ENCODE results near the gene ADGRD1. TPM values are rescaled to one million over a fixed set of nuclear protein-coding genes. Genes with fewer than 3 reads are reported as not detected.

The ADGRD1 gene
- total RNA-seq, 1 donor from 2014 or later = 1.7 TPM

GRCh38 chr12:130911933-130912332 is 41.8 kb upstream of the ADGRD1 start:
- Mint-ChIP-seq H3K9me3 (ENCODE audit: unreplicated experiment) (no peaks in the 10 kb centered on the region), H3K27me3 (ENCODE audit: unreplicated experiment) (no peaks in the 10 kb centered on the region), H3K4me3 (ENCODE audit: unreplicated experiment) (no peak overlapping the region), H3K36me3 (ENCODE audit: low read depth, unreplicated experiment) (no peaks in the 10 kb centered on the region), H3K4me1 (ENCODE audit: unreplicated experiment) (no peaks in the 10 kb centered on the region), H3K27ac (ENCODE audit: unreplicated experiment) (no peak overlapping the region)
- DNase-seq (ENCODE audit: low spot score) = no peak
- TF ChIP-seq, protein P1, sequence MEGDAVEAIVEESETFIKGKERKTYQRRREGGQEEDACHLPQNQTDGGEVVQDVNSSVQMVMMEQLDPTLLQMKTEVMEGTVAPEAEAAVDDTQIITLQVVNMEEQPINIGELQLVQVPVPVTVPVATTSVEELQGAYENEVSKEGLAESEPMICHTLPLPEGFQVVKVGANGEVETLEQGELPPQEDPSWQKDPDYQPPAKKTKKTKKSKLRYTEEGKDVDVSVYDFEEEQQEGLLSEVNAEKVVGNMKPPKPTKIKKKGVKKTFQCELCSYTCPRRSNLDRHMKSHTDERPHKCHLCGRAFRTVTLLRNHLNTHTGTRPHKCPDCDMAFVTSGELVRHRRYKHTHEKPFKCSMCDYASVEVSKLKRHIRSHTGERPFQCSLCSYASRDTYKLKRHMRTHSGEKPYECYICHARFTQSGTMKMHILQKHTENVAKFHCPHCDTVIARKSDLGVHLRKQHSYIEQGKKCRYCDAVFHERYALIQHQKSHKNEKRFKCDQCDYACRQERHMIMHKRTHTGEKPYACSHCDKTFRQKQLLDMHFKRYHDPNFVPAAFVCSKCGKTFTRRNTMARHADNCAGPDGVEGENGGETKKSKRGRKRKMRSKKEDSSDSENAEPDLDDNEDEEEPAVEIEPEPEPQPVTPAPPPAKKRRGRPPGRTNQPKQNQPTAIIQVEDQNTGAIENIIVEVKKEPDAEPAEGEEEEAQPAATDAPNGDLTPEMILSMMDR (IDR thresholded peaks at IDR 0.05; ENCODE audit: unreplicated experiment) = no peak

DNA sequence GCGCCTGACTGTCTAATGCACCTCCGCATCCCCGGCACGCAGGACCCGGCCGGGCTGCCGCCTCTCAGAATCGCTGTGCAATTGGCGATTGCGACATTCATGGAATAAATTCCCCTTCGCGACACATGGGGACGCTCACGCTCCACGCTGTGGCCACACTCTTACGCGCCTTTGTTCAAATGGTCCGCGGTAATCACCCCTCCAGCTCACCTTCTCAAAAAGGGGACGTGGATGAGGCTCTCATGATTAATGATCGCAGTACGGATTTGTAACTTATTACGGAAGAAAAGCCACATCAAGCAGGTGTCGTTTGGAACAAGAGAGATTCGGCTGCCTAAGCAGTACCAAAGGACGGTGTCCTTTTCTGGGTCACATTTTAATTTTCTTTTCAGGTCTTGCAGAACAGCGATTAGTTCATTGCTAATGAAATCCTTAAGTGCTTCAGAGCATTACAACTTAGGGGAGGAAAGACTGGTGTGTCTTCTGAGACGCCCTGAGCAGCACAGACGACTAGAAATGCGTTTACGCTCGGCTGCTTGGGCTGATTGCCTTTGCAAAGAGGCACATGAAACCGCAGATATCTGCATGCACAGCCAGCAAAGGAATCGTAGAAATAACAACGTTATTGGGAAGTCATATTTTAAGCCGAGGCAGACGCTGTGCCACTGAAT is 37.3 kb upstream of the ADGRD1 start:
- TF ChIP-seq, protein P1 (IDR thresholded peaks at IDR 0.05; ENCODE audit: unreplicated experiment) = peak; percentile 79
- no peaks in the 10 kb centered on the region for H3K9me3 Mint-ChIP-seq (ENCODE audit: unreplicated experiment)
- no peaks in the 10 kb centered on the region for H3K4me1 Mint-ChIP-seq (ENCODE audit: unreplicated experiment)
- peaks cover 3% of the 10 kb centered on the region for H3K27me3 Mint-ChIP-seq (ENCODE audit: unreplicated experiment)
- peak; percentile 62 for DNase-seq (ENCODE audit: low spot score)
- H3K4me3 Mint-ChIP-seq (ENCODE audit: unreplicated experiment) = no peak overlapping the region
- H3K36me3 Mint-ChIP-seq (ENCODE audit: low read depth, unreplicated experiment) = no peaks in the 10 kb centered on the region
- no peak overlapping the region for H3K27ac Mint-ChIP-seq (ENCODE audit: unreplicated experiment)

DNA sequence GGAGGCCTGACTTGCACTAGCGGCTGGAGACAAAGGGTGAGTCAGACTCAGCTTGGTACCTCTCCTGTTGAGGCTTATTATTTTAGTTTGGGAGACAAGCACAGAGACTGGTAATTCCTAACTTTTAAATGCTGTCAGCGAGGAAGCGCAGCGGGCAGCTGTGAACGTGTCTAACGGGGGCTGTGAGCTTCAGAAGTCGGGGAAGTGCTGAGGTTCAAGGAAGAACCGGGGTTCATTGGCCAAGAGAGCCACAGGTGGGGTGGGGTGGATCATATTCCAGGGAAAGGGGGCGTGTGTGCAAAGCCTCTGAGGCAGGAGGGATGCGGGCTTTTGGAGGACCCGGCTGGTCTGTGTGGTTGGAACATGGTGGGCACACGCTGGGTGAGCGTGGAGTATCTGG is 36.1 kb upstream of the ADGRD1 start:
- no peaks in the 10 kb centered on the region for H3K4me1 Mint-ChIP-seq (ENCODE audit: unreplicated experiment)
- H3K27me3 Mint-ChIP-seq (ENCODE audit: unreplicated experiment) = peaks cover 3% of the 10 kb centered on the region
- TF ChIP-seq, protein P1 (IDR thresholded peaks at IDR 0.05; ENCODE audit: unreplicated experiment) = no peak
- H3K4me3 Mint-ChIP-seq (ENCODE audit: unreplicated experiment) = no peak overlapping the region
- no peaks in the 10 kb centered on the region for H3K9me3 Mint-ChIP-seq (ENCODE audit: unreplicated experiment)
- no peaks in the 10 kb centered on the region for H3K36me3 Mint-ChIP-seq (ENCODE audit: low read depth, unreplicated experiment)
- H3K27ac Mint-ChIP-seq (ENCODE audit: unreplicated experiment) = no peak overlapping the region
- DNase-seq (ENCODE audit: low spot score) = no peak

DNA sequence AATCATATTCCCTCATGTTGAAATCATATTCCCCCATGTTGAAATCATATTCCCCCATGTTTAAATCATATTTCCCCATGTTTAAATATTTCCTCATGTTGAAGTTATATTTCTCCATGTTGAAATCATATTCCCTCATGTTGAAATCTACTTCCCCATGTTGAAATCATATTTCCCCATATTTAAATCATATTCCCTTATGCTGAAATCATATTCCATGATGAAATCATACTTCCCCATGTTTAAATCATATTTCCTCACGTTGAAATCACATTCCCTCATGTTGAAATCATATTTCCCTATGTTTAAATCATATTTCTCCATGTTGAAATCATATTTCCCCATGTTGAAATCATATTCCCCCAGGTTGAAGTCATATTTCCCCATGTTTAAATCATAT is 34.6 kb upstream of the ADGRD1 start:
- Mint-ChIP-seq H3K4me1 (ENCODE audit: unreplicated experiment) (no peaks in the 10 kb centered on the region), H3K27ac (ENCODE audit: unreplicated experiment) (no peak overlapping the region), H3K27me3 (ENCODE audit: unreplicated experiment) (peaks cover 3% of the 10 kb centered on the region), H3K4me3 (ENCODE audit: unreplicated experiment) (no peak overlapping the region), H3K9me3 (ENCODE audit: unreplicated experiment) (no peaks in the 10 kb centered on the region), H3K36me3 (ENCODE audit: low read depth, unreplicated experiment) (no peaks in the 10 kb centered on the region)
- DNase-seq (ENCODE audit: low spot score) = no peak
- TF ChIP-seq, protein P1 (IDR thresholded peaks at IDR 0.05; ENCODE audit: unreplicated experiment) = no peak

DNA sequence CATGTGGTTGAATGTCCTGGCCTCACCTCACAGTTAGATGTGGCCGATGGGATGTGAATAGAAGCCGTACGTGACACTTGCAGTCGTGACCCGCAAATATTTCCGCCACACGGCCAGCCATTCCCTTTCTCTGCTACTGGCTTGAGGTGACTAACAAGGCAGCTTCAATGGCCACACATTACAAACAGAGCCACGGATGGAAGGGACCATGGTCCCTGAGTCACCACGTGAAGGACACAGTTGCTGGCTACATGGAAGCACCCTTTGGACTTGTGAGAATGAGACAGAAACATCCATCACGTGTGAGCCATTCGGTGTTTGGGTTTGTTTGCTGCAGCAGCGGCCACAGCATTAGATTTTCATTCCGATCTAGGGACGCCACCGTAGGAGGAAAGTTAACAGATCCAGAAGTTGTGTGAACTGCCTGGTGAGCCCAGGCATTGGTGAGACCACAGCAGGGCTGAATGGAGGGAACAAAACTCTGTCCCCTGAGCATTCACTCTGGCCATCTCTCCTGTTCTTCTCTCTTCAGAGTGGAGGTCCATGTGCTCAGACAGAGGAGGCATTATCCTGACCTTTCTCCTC is 33.5 kb upstream of the ADGRD1 start:
- TF ChIP-seq, protein P1 (IDR thresholded peaks at IDR 0.05; ENCODE audit: unreplicated experiment) = no peak
- Mint-ChIP-seq H3K36me3 (ENCODE audit: low read depth, unreplicated experiment) (no peaks in the 10 kb centered on the region), H3K4me3 (ENCODE audit: unreplicated experiment) (no peak overlapping the region), H3K4me1 (ENCODE audit: unreplicated experiment) (no peaks in the 10 kb centered on the region), H3K27ac (ENCODE audit: unreplicated experiment) (no peak overlapping the region), H3K27me3 (ENCODE audit: unreplicated experiment) (peaks cover 3% of the 10 kb centered on the region), H3K9me3 (ENCODE audit: unreplicated experiment) (no peaks in the 10 kb centered on the region)
- no peak for DNase-seq (ENCODE audit: low spot score)

Data from endothelial cell (in vitro differentiated cells).